ENCODE results near the gene GYPC.
"Not testable (repeated sequence)": the region's sequence is repeated elsewhere in the genome, so short reads cannot be mapped to it uniquely, and the experiment has no call there.

Gene GYPC, protein sequence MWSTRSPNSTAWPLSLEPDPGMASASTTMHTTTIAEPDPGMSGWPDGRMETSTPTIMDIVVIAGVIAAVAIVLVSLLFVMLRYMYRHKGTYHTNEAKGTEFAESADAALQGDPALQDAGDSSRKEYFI

GRCh38 chr2:126655500-126656430, at the start of gene GYPC:
Gene GYPC (plus strand): TSS chr2:126656158. CDS start chr2:126656264, 106 bp downstream.
- peak; percentile 78 for DNase-seq

DNA sequence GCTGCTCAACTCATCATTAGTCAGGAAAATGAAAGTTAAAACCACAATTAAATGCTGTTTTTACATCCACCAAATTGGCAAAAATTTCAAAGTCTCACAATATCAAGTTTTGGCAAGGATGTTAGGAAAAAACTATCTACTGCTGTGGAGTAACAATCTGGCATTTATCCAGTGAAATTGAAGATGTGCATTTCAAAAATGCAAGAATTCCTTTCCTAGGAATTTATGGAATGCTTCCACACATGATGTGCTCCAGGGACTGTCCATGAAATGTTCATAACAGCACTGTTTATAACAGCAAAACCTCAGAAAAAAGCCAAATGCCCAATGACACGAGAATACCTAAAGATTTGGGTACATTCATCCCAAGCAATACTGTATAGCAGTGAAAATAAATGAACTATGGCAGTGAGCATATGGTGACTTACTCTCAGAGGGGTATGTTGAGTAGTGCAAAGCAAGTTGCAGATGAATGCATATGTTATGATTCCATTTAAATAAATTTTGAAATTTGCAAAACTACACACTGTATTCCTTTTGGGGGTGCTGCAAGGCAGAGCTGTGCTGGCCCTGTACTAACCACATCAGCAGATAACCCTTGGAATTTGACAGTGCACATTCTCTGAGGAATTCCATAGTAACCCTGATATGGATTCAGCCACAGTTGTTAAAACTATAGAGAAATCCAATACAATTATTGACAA, 41.3 kb upstream of the GYPC start:
- no peak for DNase-seq

DNA sequence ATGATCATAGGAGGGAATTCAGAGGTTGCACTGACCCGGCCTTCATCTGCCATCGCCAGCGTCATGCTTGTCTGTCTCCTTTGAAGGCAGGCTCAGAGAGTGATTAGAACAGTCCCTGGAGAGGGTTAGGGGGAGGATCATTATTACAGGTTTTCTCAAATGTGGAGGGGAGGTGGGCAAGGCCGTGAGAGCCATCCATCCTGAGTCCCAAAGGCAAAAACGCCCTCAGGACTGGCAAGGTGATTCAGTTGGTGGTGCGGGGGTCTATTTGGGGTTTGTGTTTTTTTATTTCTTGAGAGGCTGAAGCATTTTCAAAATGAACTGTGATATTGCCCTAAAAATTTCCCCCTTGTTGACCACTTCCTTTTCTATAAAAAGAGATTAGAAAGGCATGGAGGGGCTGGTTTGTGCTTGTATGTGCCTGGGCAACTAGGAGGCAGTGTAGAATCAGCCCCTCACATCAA, 39.3 kb upstream of the GYPC start:
- no peak for DNase-seq

GRCh38 chr2:126620302-126620701, 35.7 kb upstream of the GYPC start:
- no peak for DNase-seq

DNA sequence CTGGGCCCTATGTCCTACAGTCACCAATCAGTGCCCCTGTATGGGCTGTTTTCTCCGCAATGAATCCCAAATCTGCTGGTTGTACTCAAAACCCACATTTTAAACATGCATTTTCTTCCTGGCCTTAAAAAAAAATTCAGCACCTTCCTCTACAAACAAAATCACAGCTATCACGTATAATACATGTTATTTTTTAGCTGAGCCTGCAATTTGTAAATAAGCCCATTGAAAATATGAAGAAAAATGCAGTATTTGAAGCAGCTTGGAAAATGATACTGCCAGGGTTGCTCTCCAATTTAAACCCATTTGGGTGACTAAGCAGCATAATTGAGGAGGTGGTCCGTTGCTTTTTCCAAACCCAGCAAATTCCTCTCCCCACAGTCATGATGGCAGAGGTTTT, 33.0 kb upstream of the GYPC start:
- no peak for DNase-seq

DNA sequence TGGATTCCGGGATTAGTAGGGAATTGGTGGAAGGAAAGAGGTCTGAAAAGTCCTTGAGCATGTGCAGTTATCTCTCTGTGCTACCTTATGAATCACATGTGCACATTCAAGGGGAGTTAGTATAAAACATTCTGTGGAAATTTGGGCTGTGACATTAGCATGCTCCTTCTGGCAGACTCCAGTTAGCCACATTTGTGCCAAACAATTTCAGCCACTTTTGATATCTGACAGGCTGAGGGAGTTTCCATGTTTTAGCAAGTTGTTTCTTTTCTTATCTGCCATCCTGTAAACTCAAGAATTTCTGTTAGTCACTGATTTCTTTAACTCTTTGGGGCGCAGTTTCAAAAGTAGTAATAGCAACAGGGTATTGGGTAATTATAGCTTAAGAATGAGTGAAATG, 28.3 kb upstream of the GYPC start:
- no peak for DNase-seq

GRCh38 chr2:126634273-126634861, 21.6 kb upstream of the GYPC start:
- peak; percentile 36 for DNase-seq

GRCh38 chr2:126635281-126635680, 20.7 kb upstream of the GYPC start:
- no peak for DNase-seq

DNA sequence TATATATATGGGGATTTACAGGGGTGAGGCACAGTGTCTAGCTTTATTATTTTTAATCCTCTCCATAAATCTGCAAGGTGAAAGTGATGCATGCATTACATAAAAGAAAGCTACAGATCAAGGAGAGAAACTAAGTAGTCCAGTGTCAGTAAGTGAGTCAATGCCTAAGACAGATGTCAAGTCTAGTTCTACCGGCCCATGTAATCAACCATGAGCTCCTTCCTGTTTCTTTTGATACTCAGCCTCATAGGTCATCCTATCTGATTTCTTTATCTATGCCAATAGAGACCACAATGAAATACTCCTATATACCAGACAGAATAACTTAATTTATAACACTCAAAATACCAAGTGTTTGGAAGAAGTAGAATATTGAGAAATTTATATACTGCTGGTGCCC, 20.2 kb upstream of the GYPC start:
- DNase-seq: no peak

DNA sequence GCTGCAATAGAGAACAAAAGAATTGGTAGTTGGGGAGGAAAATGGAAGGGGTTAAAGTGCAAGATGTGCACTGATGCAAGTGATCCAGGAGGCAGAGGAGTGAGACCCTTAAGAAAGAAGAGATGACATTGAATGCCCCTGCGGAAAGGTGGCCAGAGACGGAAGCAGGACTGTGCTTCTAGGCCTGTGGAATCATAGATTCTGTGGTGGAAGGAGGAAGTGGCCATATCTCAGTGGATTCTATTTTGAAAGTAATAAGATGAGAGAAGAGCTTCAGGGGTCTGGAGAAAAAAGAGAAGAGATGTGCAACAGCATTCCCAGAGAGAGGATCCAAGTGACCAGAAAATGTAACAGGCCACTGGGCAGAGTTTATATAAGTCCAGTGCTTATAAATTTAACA, 18.6 kb upstream of the GYPC start:
- no peak for DNase-seq

DNA sequence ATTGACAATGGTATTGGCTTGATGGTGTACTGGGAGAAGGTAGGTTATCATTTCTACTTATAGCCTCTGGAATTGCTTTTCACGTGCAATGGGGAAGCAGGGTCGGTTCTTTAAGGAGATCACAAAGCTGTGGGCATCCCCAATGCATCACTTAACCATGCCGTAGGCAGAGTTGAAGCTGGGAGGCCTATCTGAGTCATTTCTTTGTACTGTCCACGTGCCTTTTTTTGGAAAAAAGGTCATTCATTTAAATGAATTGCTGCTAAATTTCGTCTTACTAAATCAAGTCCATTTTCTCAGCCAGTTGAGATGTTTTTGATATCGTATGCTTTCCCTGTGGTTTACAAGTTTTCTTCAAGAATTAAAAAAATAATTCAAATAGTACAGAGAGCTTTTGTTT, 17.2 kb upstream of the GYPC start:
- DNase-seq: no peak

GRCh38 chr2:126639276-126639675, 16.7 kb upstream of the GYPC start:
- no peak for DNase-seq

GRCh38 chr2:126641294-126641693, 14.7 kb upstream of the GYPC start:
- DNase-seq: not testable (repeated sequence)

DNA sequence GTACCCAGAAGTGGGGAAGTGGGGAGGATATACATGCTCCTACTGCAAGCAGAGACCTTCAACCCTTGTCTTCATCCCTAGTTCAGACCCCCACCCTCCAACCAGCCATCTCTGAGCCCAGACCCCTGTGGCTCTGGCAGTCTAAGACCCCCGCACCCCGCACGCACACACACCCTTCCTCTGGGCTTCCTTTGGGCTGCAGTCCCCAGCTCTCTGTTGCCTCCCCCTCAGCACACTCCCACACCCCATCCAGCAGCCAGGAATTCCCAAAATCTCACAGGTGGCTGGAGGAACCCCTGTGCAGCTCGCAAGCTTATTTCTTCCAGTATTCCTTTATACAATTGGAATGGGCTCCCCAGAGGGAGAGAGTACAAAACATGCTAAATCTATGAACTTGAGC, 13.9 kb upstream of the GYPC start:
- DNase-seq: no peak

- DNase-seq: no peak
Measured at GRCh38 chr2:126643431-126643830, 12.5 kb upstream of the GYPC start.

- no peak for DNase-seq
Measured at GRCh38 chr2:126643972-126644371, 12.0 kb upstream of the GYPC start.

GRCh38 chr2:126644630-126645191, 11.2 kb upstream of the GYPC start:
- DNase-seq: no peak

- DNase-seq: no peak
Measured at GRCh38 chr2:126645211-126645618, 10.7 kb upstream of the GYPC start.

DNA sequence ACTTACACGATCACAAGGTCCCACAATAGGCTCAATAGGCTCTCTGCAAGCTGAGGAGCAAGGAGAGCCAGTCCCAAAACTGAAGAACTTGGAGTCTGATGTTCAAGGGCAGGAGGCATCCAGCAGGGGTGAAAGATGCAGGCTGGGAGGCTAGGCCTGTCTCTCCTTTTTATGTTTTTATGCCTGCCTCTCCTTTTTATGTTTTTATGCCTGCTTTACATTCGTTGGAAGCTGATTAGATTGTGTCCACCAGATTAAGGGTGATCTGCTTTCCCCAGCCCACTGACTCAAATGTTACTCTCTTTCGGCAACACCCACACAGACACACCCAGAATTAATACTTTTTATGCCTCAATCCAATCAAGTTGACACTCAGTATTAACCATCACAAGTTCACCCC, 9.9 kb upstream of the GYPC start:
- DNase-seq: no peak

GRCh38 chr2:126647714-126648344, 8.1 kb upstream of the GYPC start:
- not testable (repeated sequence) for DNase-seq

- DNase-seq: not testable (repeated sequence)
Measured at GRCh38 chr2:126648345-126648786, 7.6 kb upstream of the GYPC start.

DNA sequence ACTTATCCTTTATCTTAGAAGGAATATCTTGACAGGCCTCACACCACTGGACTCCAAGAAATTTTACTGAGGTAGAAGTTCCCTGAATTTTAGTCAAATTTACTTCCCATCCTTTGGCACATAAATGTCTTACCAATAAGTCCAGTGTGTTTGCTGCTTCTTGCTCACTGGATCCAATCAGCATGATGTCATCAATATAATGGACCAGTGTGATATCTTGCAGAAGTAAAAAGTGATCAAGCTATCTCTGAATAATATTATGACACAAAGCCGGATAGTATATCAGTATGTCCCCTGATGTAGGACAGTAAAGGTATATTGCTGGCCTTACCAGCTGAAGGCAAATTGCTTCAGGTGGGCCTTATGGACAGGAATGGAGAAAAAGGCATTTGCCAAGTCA, 6.9 kb upstream of the GYPC start:
- no peak for DNase-seq
